GM08714 (cell line): ENCODE data around the gene FAM204A.

Experiments
- H3K4me3 ChIP-seq: fragments of 200-500 bp; sonication (Bioruptor generic); 2 replicates; pipeline ENCODE4 v1.5.1; 2014; ENCODE audit warnings: mild to moderate bottlenecking, low read length, inconsistent platforms
- ZNF274 ChIP-seq: IDR thresholded peaks from 2 replicates; pipeline ENCODE4 v1.6.1; 2012; ENCODE audit warnings: mild to moderate bottlenecking, low read depth, low read length

Gene FAM204A

GRCh38 chr10:118343115-118343514, 991 bp upstream of the FAM204A start:
- TF ChIP-seq ZNF274: no peak

GRCh38 chr10:118342638-118343020, 505 bp upstream of the FAM204A start:
- H3K4me3 ChIP-seq: peak overlapping the region; percentile 97

More at GRCh38 chr10:118343115-118343514, 991 bp upstream of the FAM204A start:
- no peak overlapping the region for H3K4me3 ChIP-seq

GRCh38 chr10:118340486-118340885, 1.6 kb downstream of the FAM204A start:
- TF ChIP-seq ZNF274: no peak

More at GRCh38 chr10:118342638-118343020, 505 bp upstream of the FAM204A start:
- TF ChIP-seq ZNF274: no peak

GRCh38 chr10:118339111-118339510, 3.0 kb downstream of the FAM204A start:
- no peak overlapping the region for H3K4me3 ChIP-seq
- no peak for TF ChIP-seq ZNF274

More at GRCh38 chr10:118340486-118340885, 1.6 kb downstream of the FAM204A start:
- H3K4me3 ChIP-seq: peak overlapping the region; percentile 97

GRCh38 chr10:118337356-118337755, 4.8 kb downstream of the FAM204A start:
- H3K4me3 ChIP-seq: no peak overlapping the region
- no peak for TF ChIP-seq ZNF274

GRCh38 chr10:118333871-118334270, 8.3 kb downstream of the FAM204A start:
- TF ChIP-seq ZNF274: no peak
- H3K4me3 ChIP-seq: no peak overlapping the region

GRCh38 chr10:118332948-118333710, 9.0 kb downstream of the FAM204A start:
- no peak overlapping the region for H3K4me3 ChIP-seq
- TF ChIP-seq ZNF274: no peak

GRCh38 chr10:118332236-118332635, 9.9 kb downstream of the FAM204A start:
- no peak overlapping the region for H3K4me3 ChIP-seq
- TF ChIP-seq ZNF274: no peak

- no peak for TF ChIP-seq ZNF274
- H3K4me3 ChIP-seq: no peak overlapping the region
Observed at GRCh38 chr10:118330295-118331076, 11.6 kb downstream of the FAM204A start.

- H3K4me3 ChIP-seq: no peak overlapping the region
- TF ChIP-seq ZNF274: no peak
Observed at GRCh38 chr10:118324140-118324539, 18.0 kb downstream of the FAM204A start.

- TF ChIP-seq ZNF274: no peak
- H3K4me3 ChIP-seq: no peak overlapping the region
Observed at GRCh38 chr10:118321724-118322575, 20.2 kb downstream of the FAM204A start.

GRCh38 chr10:118315629-118316028, 26.5 kb downstream of the FAM204A start:
- no peak for TF ChIP-seq ZNF274
- H3K4me3 ChIP-seq: no peak overlapping the region

GRCh38 chr10:118314882-118315281, 27.2 kb downstream of the FAM204A start:
- no peak for TF ChIP-seq ZNF274
- no peak overlapping the region for H3K4me3 ChIP-seq

GRCh38 chr10:118311505-118311904, 30.6 kb downstream of the FAM204A start:
- no peak for TF ChIP-seq ZNF274
- no peak overlapping the region for H3K4me3 ChIP-seq

- no peak for TF ChIP-seq ZNF274
- H3K4me3 ChIP-seq: no peak overlapping the region
Observed at GRCh38 chr10:118310822-118311221, 31.3 kb downstream of the FAM204A start.
